ENCODE data around the gene CHCHD4. TPM values are rescaled to one million over a fixed set of nuclear protein-coding genes. Genes with fewer than 3 reads are reported as not detected.

Gene CHCHD4
- total and polyA plus RNA-seq, 2 experiments from 2014 or later: 31.1 to 39.2 TPM

- TF ChIP-seq REST (IDR thresholded peaks at IDR 0.05; ENCODE audit: unreplicated experiment) (no peak), ZNF114 (CRISPR knock-in tag; IDR thresholded peaks at IDR 0.05) (no peak), NANOG (IDR thresholded peaks at IDR 0.05; ENCODE audit: borderline replicate concordance) (no peak)
Measured at GRCh38 chr3:14156843-14157561, 32.3 kb upstream of the CHCHD4 start (continued).

GRCh38 chr3:14156201-14156600, 31.5 kb upstream of the CHCHD4 start:
- Mint-ChIP-seq H3K4me1 (no peaks in the 10 kb centered on the region), H3K36me3 (ENCODE audit: low read depth) (peaks cover 69% of the 10 kb centered on the region), H3K27ac (no peak overlapping the region), H3K4me3 (no peak overlapping the region), H3K27me3 (ENCODE audit: insufficient read depth, low read depth, poor library complexity) (peaks cover 5% of the 10 kb centered on the region), H3K9me3 (no peaks in the 10 kb centered on the region)
- H3K9me2 ChIP-seq (ENCODE audit: insufficient read depth): no peaks in the 10 kb centered on the region
- H3K4me1 ChIP-seq (ENCODE audit: insufficient read depth): no peaks in the 10 kb centered on the region
- no peaks in the 10 kb centered on the region for H3K27me3 ChIP-seq (ENCODE audit: insufficient read depth)
- DNase-seq (ENCODE audit: low spot score) (no peak), ATAC-seq (no peak)
- no peak overlapping the region for H3K27ac ChIP-seq (ENCODE audit: low read depth)
- H4K20me1 ChIP-seq (replicated peaks; ENCODE audit: insufficient read depth): peaks cover 5% of the 10 kb centered on the region; the same call in 1 of the 2 replicates
- no peaks in the 10 kb centered on the region for H3K79me2 ChIP-seq (replicated peaks; ENCODE audit: insufficient read depth)
- H2AFZ ChIP-seq: no peak overlapping the region
- TF ChIP-seq CREB1 (CRISPR knock-in tag; IDR thresholded peaks at IDR 0.05; ENCODE audit: low read depth): no peak
- TF ChIP-seq ETS1 (IDR thresholded peaks at IDR 0.05): no peak
- no peak for TF ChIP-seq STAT1 (IDR thresholded peaks at IDR 0.05; ENCODE audit: unreplicated experiment)
- no peak for TF ChIP-seq EZH2phosphoT487 (IDR thresholded peaks at IDR 0.05; ENCODE audit: unreplicated experiment)
- no peak for TF ChIP-seq CTCF (conservative IDR thresholded peaks at IDR 0.05; ENCODE audit: low read depth in 2 of 2)
- no peak for TF ChIP-seq NANOG (IDR thresholded peaks at IDR 0.05; ENCODE audit: borderline replicate concordance)
- TF ChIP-seq JUNB (IDR thresholded peaks at IDR 0.05; ENCODE audit: unreplicated experiment): no peak
- TF ChIP-seq ZNF114 (CRISPR knock-in tag; IDR thresholded peaks at IDR 0.05): no peak
- TF ChIP-seq EZH2 (IDR thresholded peaks at IDR 0.05; ENCODE audit: low read depth, unreplicated experiment): no peak
- no peak for TF ChIP-seq REST (IDR thresholded peaks at IDR 0.05; ENCODE audit: unreplicated experiment)
- TF ChIP-seq POLR2AphosphoS5 (IDR thresholded peaks at IDR 0.05; ENCODE audit: low read depth): no peak
- no peak overlapping the region for H3K4me2 ChIP-seq
- no peaks in the 10 kb centered on the region for H3F3A ChIP-seq (replicated peaks; ENCODE audit: low read depth)
- peaks cover 26% of the 10 kb centered on the region for H3K36me3 ChIP-seq (ENCODE audit: insufficient read depth)
- no peak overlapping the region for H3K4me3 ChIP-seq

All from GM23338 (cell line).